Endodermal cell (in vitro differentiated cells): Measurements from ENCODE around the gene SGMS1. TPM values are rescaled to one million over a fixed set of nuclear protein-coding genes. Genes with fewer than 3 reads are reported as not detected.

ENCODE experiments used
- DNase-seq: peaks from one replicate; pipeline ENCODE4 v3.0.0-alpha.2; 2017
- H3K27ac ChIP-seq: 2 replicates; pipeline ENCODE4 v1.5.1; 2013; ENCODE audit warnings: mild to moderate bottlenecking, low read depth, low read length, moderate library complexity
- H3K27me3 ChIP-seq: 2 replicates; pipeline ENCODE4 v1.6.1; 2013; ENCODE audit warnings: mild to moderate bottlenecking, low read length, moderate library complexity; ENCODE audit not compliant: insufficient read depth, control insufficient read depth, poor library complexity, severe bottlenecking
- H3K36me3 ChIP-seq: 2 replicates; pipeline ENCODE4 v1.7.0; 2013; ENCODE audit warnings: mild to moderate bottlenecking, low read length, moderate library complexity; ENCODE audit not compliant: control insufficient read depth, insufficient read depth
- H3K4me1 ChIP-seq: one replicate; pipeline ENCODE4 v1.7.0; 2013; ENCODE audit warnings: low read length; ENCODE audit not compliant: control insufficient read depth, insufficient read depth
- H3K4me3 ChIP-seq: 2 replicates; pipeline ENCODE4 v1.5.1; 2013; ENCODE audit warnings: mild to moderate bottlenecking, low read length, moderate library complexity
- H3K9ac ChIP-seq: 2 replicates; pipeline ENCODE4 v1.6.1; 2013; ENCODE audit warnings: mild to moderate bottlenecking, low read length, moderate library complexity; ENCODE audit not compliant: poor library complexity, severe bottlenecking; ENCODE audit errors: extremely low read depth
- H3K9me3 ChIP-seq: 2 replicates; pipeline ENCODE4 v1.6.1; 2013; ENCODE audit warnings: mild to moderate bottlenecking, low read length, moderate library complexity; ENCODE audit not compliant: control insufficient read depth
- H3K27ac Mint-ChIP-seq: 2 replicates; pipeline ENCODE4 v1.8.0; 2020; ENCODE audit warnings: mixed read lengths
- H3K27me3 Mint-ChIP-seq: 2 replicates; pipeline ENCODE4 v1.8.0; 2021; ENCODE audit warnings: mild to moderate bottlenecking, mixed read lengths; ENCODE audit not compliant: insufficient read depth
- H3K36me3 Mint-ChIP-seq: 2 replicates; pipeline ENCODE4 v1.8.0; 2020; ENCODE audit warnings: low read depth, mixed read lengths
- H3K4me1 Mint-ChIP-seq: 2 replicates; pipeline ENCODE4 v1.8.0; 2020; ENCODE audit warnings: mixed read lengths
- H3K4me3 Mint-ChIP-seq: 2 replicates; pipeline ENCODE4 v1.8.0; 2020; ENCODE audit warnings: mild to moderate bottlenecking, moderate library complexity, mixed read lengths
- H3K9me3 Mint-ChIP-seq: 2 replicates; pipeline ENCODE4 v1.8.0; 2020; ENCODE audit warnings: mild to moderate bottlenecking, mixed read lengths
- CTCF ChIP-seq: fragments of 200-600 bp; sonication (generic); conservative IDR thresholded peaks from 2 replicates; pipeline ENCODE4 v1.5.0; 2021; ENCODE audit warnings: antibody characterized with exemption, mild to moderate bottlenecking
- WGBS, 2 experiments: methylation state at CpG; one replicate each; pipeline versions ENCODE4 v1.1.5 to v1.1.7; 2013; ENCODE audit warnings: missing lambda C conversion rate in 2 of 2, mixed read lengths in 1 of 2; ENCODE audit not compliant: insufficient coverage in 1 of 2, insufficient read length in 1 of 2; 5-methylcytosine and 5-hydroxymethylcytosine counted together
- total RNA-seq, 2 donors: library from RNA; stranded (reverse); fragmentation: NEBNext Ultra II Directional in 1 of 2; extraction: Animal tissue kit (Norgen Biotek cat#: 25700) in 1 of 2; gene quantifications; 2 replicates in 1 of 2; 3 replicates in 1 of 2; pipeline ENCODE4 v1.2.1, GENCODE V29; 2021

SGMS1 gene
- total RNA-seq, 2 donors from 2014 or later = 12.0 to 14.3 TPM

DNA sequence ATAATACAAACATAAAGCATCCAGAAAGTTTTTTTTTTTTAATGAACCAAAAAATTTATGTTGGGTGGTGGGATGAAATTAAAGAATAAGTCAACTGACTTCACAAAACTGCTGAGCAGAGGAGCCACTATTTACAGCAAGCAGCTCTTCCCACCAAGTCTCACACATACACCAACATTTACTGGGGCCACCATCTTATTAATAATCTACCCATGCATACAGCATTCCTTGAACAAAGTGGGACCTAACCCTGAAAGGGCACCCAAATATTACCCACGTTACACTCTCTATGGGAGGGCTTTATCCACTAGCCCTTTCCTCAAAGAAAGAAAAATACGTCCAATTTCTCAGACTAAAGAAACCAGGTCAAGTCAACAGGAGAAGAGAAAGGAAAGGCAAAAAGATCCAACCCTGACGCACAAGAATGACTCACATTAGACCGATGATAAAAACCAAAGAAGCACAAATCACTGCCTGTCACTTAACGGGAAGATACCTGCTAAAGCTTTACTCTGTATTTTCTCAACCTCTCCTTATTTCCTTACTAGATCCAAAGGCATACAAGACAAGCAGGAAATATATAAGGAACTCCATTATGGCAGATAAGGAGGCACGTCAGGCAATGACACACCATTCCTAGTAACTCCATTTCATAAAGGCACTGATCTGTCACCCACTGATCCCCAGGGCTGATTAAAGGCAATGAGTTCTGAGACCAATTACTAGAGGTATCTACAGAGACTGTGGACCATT, 230.6 kb downstream of the SGMS1 start:
- Mint-ChIP-seq H3K27ac (no peak overlapping the region), H3K36me3 (no peaks in the 10 kb centered on the region), H3K4me1 (peaks cover 4% of the 10 kb centered on the region), H3K27me3 (no peaks in the 10 kb centered on the region), H3K9me3 (no peaks in the 10 kb centered on the region), H3K4me3 (no peak overlapping the region)
- Histone ChIP-seq H3K9ac (no peak overlapping the region), H3K9me3 (no peaks in the 10 kb centered on the region), H3K27me3 (no peaks in the 10 kb centered on the region), H3K4me1 (no peaks in the 10 kb centered on the region), H3K36me3 (no peaks in the 10 kb centered on the region), H3K4me3 (no peak overlapping the region), H3K27ac (no peak overlapping the region)
- WGBS, 2 experiments = 90 to 95% methylated on average over 2 to 6 of the region's 6 CpGs
- DNase-seq = no peak
- TF ChIP-seq CTCF = no peak

DNA sequence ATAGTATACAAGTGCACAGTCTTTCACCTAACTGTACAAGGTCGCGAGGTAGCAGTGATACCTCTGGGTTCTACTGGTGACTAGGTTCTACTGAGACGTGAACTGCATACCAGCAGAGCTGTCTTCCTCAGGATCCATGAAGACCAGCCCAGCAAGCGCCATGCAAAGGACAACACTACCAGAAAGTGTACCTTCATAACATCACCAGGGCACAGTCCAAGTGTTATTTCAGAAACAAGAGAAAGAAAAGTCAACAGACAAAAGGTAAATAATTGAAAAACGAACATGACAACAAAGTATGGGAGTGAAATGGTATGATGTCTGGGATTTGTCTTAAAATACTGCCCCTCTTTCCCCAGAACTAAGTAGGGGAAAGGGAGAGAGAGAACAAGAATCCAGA, 231.3 kb downstream of the SGMS1 start:
- Histone ChIP-seq H3K36me3 (no peaks in the 10 kb centered on the region), H3K9me3 (no peaks in the 10 kb centered on the region), H3K27me3 (no peaks in the 10 kb centered on the region), H3K4me1 (no peaks in the 10 kb centered on the region), H3K4me3 (no peak overlapping the region), H3K27ac (no peak overlapping the region), H3K9ac (no peak overlapping the region)
- Mint-ChIP-seq H3K27ac (no peak overlapping the region), H3K9me3 (no peaks in the 10 kb centered on the region), H3K27me3 (no peaks in the 10 kb centered on the region), H3K4me3 (no peak overlapping the region), H3K4me1 (peaks cover 7% of the 10 kb centered on the region), H3K36me3 (no peaks in the 10 kb centered on the region)
- WGBS, 2 experiments = 92 to 100% methylated on average over 2 to 5 of the region's 5 CpGs
- no peak for TF ChIP-seq CTCF
- DNase-seq = no peak

DNA sequence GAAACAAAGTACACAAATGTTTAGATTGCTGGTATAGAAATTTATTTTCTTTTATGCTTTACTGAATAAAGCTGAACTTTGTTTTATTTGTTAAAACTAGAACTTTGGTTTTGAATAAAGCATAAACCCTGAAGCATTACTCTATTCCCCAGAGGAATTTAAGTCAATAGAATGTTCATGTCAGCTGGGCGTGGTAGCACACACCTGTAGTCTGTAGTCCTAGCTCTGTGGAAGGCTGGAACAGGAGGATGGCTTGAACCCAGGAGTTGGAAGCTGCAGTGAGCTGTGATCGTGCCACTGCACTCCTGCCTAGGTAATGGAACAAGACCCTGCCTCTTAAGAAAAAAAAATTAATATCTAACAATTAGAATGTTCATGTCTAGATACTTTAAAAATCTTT, 233.5 kb downstream of the SGMS1 start:
- Histone ChIP-seq H3K4me1 (no peaks in the 10 kb centered on the region), H3K4me3 (no peak overlapping the region), H3K9me3 (no peaks in the 10 kb centered on the region), H3K9ac (no peak overlapping the region), H3K36me3 (no peaks in the 10 kb centered on the region), H3K27ac (no peak overlapping the region), H3K27me3 (no peaks in the 10 kb centered on the region)
- Mint-ChIP-seq H3K27me3 (no peaks in the 10 kb centered on the region), H3K27ac (no peak overlapping the region), H3K36me3 (no peaks in the 10 kb centered on the region), H3K4me3 (no peak overlapping the region), H3K9me3 (no peaks in the 10 kb centered on the region), H3K4me1 (peaks cover 16% of the 10 kb centered on the region)
- WGBS, 2 experiments = 98 to 100% methylated on average over 1 to 2 of the region's 2 CpGs
- no peak for DNase-seq
- no peak for TF ChIP-seq CTCF
